HG03571 (cell line): Measurements from ENCODE around the gene ZFP36L1.

ENCODE experiments used
- ATAC-seq: cut with Tn5 transposase; IDR thresholded peaks from one replicate; pipeline ENCODE4 v1.9.1; 2021; ENCODE audit not compliant: unreplicated experiment

The ZFP36L1 gene

GRCh38 chr14:68792979-68793733 is at the start of gene ZFP36L1:
ZFP36L1 (minus strand) TSS chr14:68793067; CDS start chr14:68792938, 129 bp downstream.
- ATAC-seq = no peak

GRCh38 chr14:68842298-68842697 is 49.4 kb upstream of the ZFP36L1 start:
- no peak for ATAC-seq

- ATAC-seq = no peak
Observed at GRCh38 chr14:68841016-68841809, 48.3 kb upstream of the ZFP36L1 start.

- no peak for ATAC-seq
Observed at GRCh38 chr14:68840454-68840853, 47.6 kb upstream of the ZFP36L1 start.

- ATAC-seq = no peak
Observed at GRCh38 chr14:68836082-68836481, 43.2 kb upstream of the ZFP36L1 start.

- ATAC-seq = no peak
Observed at GRCh38 chr14:68834816-68835215, 41.9 kb upstream of the ZFP36L1 start.

- ATAC-seq = no peak
Observed at GRCh38 chr14:68828698-68829097, 35.8 kb upstream of the ZFP36L1 start.

GRCh38 chr14:68825729-68826128 is 32.9 kb upstream of the ZFP36L1 start:
- ATAC-seq = no peak

- ATAC-seq = no peak
Observed at GRCh38 chr14:68824517-68825347, 31.9 kb upstream of the ZFP36L1 start.

- no peak for ATAC-seq
Observed at GRCh38 chr14:68824207-68824516, 31.3 kb upstream of the ZFP36L1 start.

GRCh38 chr14:68823434-68824206 is 30.8 kb upstream of the ZFP36L1 start:
- ATAC-seq = no peak

GRCh38 chr14:68822926-68823325 is 30.1 kb upstream of the ZFP36L1 start:
- ATAC-seq = no peak

GRCh38 chr14:68822132-68822651 is 29.3 kb upstream of the ZFP36L1 start:
- ATAC-seq = peak; percentile 56

GRCh38 chr14:68820999-68821683 is 28.3 kb upstream of the ZFP36L1 start:
- ATAC-seq = peak; percentile 19

- no peak for ATAC-seq
Observed at GRCh38 chr14:68820536-68820935, 27.7 kb upstream of the ZFP36L1 start.

GRCh38 chr14:68820119-68820518 is 27.3 kb upstream of the ZFP36L1 start:
- no peak for ATAC-seq

GRCh38 chr14:68819260-68819691 is 26.4 kb upstream of the ZFP36L1 start:
- no peak for ATAC-seq

GRCh38 chr14:68817506-68818212 is 24.8 kb upstream of the ZFP36L1 start:
- no peak for ATAC-seq

- no peak for ATAC-seq
Observed at GRCh38 chr14:68816943-68817430, 24.1 kb upstream of the ZFP36L1 start.
